GM18511 (cell line): ENCODE results near the gene VPS45.
"Not testable (repeated sequence)": the region's sequence is repeated elsewhere in the genome, so short reads cannot be mapped to it uniquely, and the experiment has no call there.

Experiments used
- ATAC-seq: cut with Tn5 transposase; IDR thresholded peaks from one replicate; pipeline ENCODE4 v1.9.1; 2021; ENCODE audit warnings: mild to moderate bottlenecking, moderate library complexity; ENCODE audit not compliant: unreplicated experiment

Gene VPS45

GRCh38 chr1:150126811-150127210 lies 59.2 kb downstream of the VPS45 start:
- no peak for ATAC-seq

GRCh38 chr1:150127464-150127863 lies 59.9 kb downstream of the VPS45 start:
- no peak for ATAC-seq

GRCh38 chr1:150127868-150128267 lies 60.3 kb downstream of the VPS45 start:
- ATAC-seq: no peak

GRCh38 chr1:150132372-150132771 lies 64.8 kb downstream of the VPS45 start:
- no peak for ATAC-seq

- ATAC-seq: no peak
These were observed 67.0 kb downstream of the VPS45 start for GRCh38 chr1:150134537-150134936.

GRCh38 chr1:150135400-150135799 lies 67.8 kb downstream of the VPS45 start:
- ATAC-seq: not testable (repeated sequence)

GRCh38 chr1:150138044-150138443 lies 70.5 kb downstream of the VPS45 start:
- ATAC-seq: no peak

GRCh38 chr1:150141452-150141851 lies 73.9 kb downstream of the VPS45 start:
- ATAC-seq: no peak

GRCh38 chr1:150142083-150142482 lies 74.5 kb downstream of the VPS45 start:
- ATAC-seq: no peak

- no peak for ATAC-seq
These were observed 77.0 kb downstream of the VPS45 start for GRCh38 chr1:150144606-150145005.

GRCh38 chr1:150146016-150146415 lies 78.4 kb downstream of the VPS45 start:
- ATAC-seq: not testable (repeated sequence)

- ATAC-seq: no peak
These were observed 79.4 kb downstream of the VPS45 start for GRCh38 chr1:150146849-150147542.

GRCh38 chr1:150148837-150149270 lies 81.3 kb downstream of the VPS45 start:
- ATAC-seq: no peak

- ATAC-seq: peak; percentile 52
These were observed 81.9 kb downstream of the VPS45 start, which contains the start of gene PLEKHO1 for GRCh38 chr1:150149271-150150132. PLEKHO1 (plus strand) TSS chr1:150149916; CDS start chr1:150150258, 342 bp downstream.

GRCh38 chr1:150150133-150151021 lies 82.8 kb downstream of the VPS45 start:
- no peak for ATAC-seq

GRCh38 chr1:150151291-150152181 lies 84.0 kb downstream of the VPS45 start:
- no peak for ATAC-seq

GRCh38 chr1:150152182-150152536 lies 84.6 kb downstream of the VPS45 start:
- ATAC-seq: no peak

GRCh38 chr1:150152772-150153456 lies 85.3 kb downstream of the VPS45 start:
- ATAC-seq: no peak

GRCh38 chr1:150154143-150154542 lies 86.6 kb downstream of the VPS45 start:
- ATAC-seq: no peak
